ENCODE measurements around the gene PCBP3.

DNA sequence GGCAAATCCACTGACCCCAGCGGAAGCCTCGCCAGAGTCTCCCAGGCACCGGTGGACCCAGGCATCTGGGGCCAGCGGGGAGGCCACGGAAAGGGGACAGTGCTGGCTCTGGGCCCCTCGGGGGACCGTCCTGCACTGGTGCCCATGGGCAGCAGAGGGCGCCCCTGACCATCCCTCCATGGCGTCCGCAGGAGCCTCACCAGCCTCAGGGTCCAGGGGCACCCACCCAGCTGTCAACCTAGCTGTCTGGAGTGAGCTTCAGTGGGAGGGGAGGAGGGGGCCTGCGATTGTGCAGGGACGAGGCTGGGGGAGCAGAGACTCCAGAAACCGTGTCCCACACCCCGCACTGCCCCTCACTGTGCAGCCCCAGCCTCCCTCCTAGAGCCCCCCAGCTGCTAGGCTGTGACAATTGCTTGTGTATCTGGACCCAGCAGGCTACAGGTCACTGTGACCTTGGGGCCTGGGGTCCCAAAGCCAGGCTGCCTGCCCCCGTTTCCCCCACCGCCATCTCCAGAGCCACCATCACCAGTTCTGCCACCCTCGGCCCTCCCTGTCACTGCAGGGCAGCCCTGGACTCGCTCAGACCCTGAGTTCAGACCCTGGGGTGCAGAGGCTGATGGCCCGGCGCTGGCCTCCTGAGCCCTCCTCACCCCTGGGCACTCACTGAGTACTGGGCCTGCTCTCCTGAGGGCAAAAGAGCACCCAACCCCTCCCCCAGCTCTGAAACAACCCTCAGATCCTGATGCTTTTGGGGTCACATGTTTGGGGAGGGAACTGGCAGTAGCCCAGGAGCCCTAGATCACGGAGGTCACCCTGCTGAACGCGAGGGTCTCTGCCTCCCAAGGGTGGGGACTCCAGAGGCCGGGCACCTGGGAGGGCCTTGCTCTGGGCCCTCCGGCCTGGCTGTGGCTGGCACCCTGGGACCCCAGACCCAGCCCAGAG, 327.4 kb downstream of the PCBP3 start:
- TF ChIP-seq YY1 (IDR thresholded peaks at IDR 0.05; ENCODE audit: insufficient read depth, insufficient read length), result no peak
- TF ChIP-seq ZNF274 (IDR thresholded peaks at IDR 0.05; ENCODE audit: low read depth, low read length), result no peak
